SK-N-MC (cell line): ENCODE measurements around the gene NRARP.

Experiments used
- EZH2 ChIP-seq: fragments of 200-600 bp; sonication (generic); IDR thresholded peaks from one replicate; pipeline ENCODE4 v1.6.1; 2017; ENCODE audit warnings: antibody characterized with exemption
- FOXP2 ChIP-seq: optimal IDR thresholded peaks from 2 replicates; pipeline ENCODE3; 2011; ENCODE audit warnings: mild to moderate bottlenecking, moderate library complexity; ENCODE audit not compliant: insufficient read depth; ENCODE audit errors: extremely low read length, control extremely low read depth
- POLR2AphosphoS5 ChIP-seq: IDR thresholded peaks from 2 replicates; pipeline ENCODE4 v1.6.1; 2012; ENCODE audit warnings: mild to moderate bottlenecking, low read depth, low read length, borderline replicate concordance

- TF ChIP-seq EZH2 (no peak), POLR2AphosphoS5 (no peak), FOXP2 (no peak)
Observed at GRCh38 chr9:137348769-137349470, 46.8 kb upstream of the NRARP start.
